Heart left ventricle (tissue), 16 donors: ENCODE measurements around the gene AUH. TPM values are rescaled to one million over a fixed set of nuclear protein-coding genes. Genes with fewer than 3 reads are reported as not detected.

Experiments
- ATAC-seq, 4 donors: fragments of 200-7000 bp; cut with Tn5 transposase; one replicate each; pipeline ENCODE4 v1.9.1; 2020 to 2022; ENCODE audit warnings: moderate library complexity in 4 of 4, mild to moderate bottlenecking in 3 of 4, moderate number of reproducible peaks in 1 of 4
- DNase-seq, 5 donors: peaks; one replicate each; pipeline ENCODE4 v3.0.0-alpha.2; 2020
- H3K27ac ChIP-seq, 12 donors: fragments of 200-600 bp; sonication (generic) in 4 of 12; one replicate each; pipeline versions ENCODE4 v1.5.0 to v1.8.0; 2016 to 2022; ENCODE audit warnings: mild to moderate bottlenecking in 2 of 12
- H3K27me3 ChIP-seq, 9 donors: fragments of 200-600 bp; sonication (generic) in 2 of 9; one replicate each; pipeline versions ENCODE4 v1.5.1 to v1.8.0; 2016 to 2022; ENCODE audit warnings: mild to moderate bottlenecking in 3 of 9
- H3K36me3 ChIP-seq, 9 donors: fragments of 200-600 bp; sonication (generic) in 2 of 9; one replicate each; pipeline versions ENCODE4 v1.5.0 to v1.8.0; 2018 to 2022; ENCODE audit warnings: mild to moderate bottlenecking in 2 of 9
- H3K4me1 ChIP-seq, 12 donors: fragments of 200-600 bp; sonication (generic) in 4 of 12; one replicate each; pipeline versions ENCODE4 v1.5.0 to v1.8.0; 2016 to 2022; ENCODE audit warnings: mild to moderate bottlenecking in 3 of 12
- H3K4me3 ChIP-seq, 12 donors: fragments of 200-600 bp; sonication (generic) in 4 of 12; one replicate each; pipeline versions ENCODE4 v1.5.0 to v1.8.0; 2017 to 2022; ENCODE audit warnings: mild to moderate bottlenecking in 9 of 12, moderate library complexity in 4 of 12
- H3K9me3 ChIP-seq, 12 donors: fragments of 200-600 bp; sonication (generic) in 4 of 12; one replicate each; pipeline versions ENCODE4 v1.5.0 to v1.8.0; 2016 to 2022; ENCODE audit warnings: mild to moderate bottlenecking in 1 of 12
- CTCF ChIP-seq, 12 donors: fragments of 200-600 bp; sonication (generic) in 4 of 12; IDR thresholded peaks; one replicate each; pipeline versions ENCODE4 v1.5.0 to v1.8.0; 2018 to 2022; ENCODE audit warnings: antibody characterized with exemption in 12 of 12, mild to moderate bottlenecking in 5 of 12
- POLR2A ChIP-seq, 2 donors: fragments of 450-650 bp; IDR thresholded peaks; one replicate each; pipeline ENCODE4 v1.6.1; 2017; ENCODE audit warnings: antibody characterized with exemption in 2 of 2, mild to moderate bottlenecking in 2 of 2, moderate library complexity in 2 of 2
- WGBS, 4 donors: extraction: QIAGEN DNeasy Blood & Tissue Kit in 2 of 4; methylation state at CpG; one replicate each; pipeline versions ENCODE4 v1.1.5 to v1.1.7; 2013 to 2018; 5-methylcytosine and 5-hydroxymethylcytosine counted together
- intact Hi-C, 10 donors: fragments of 100-400 bp; cut with DNase I; formaldehyde crosslinking; loops; one replicate each; pipeline versions ENCODE4 v1.11.1 to v1.14.2; 2022
- polyA plus RNA-seq, 2 donors: library from polyadenylated mRNA; stranded (reverse); fragments of 200-250 nt; gene quantifications; one replicate each; pipeline ENCODE4 v1.2.3, GENCODE V29; 2013
- total RNA-seq, 9 donors: library from RNA; depleted of rRNA in 2 of 9; stranded (reverse); fragments of >200 nt in 2 of 9; fragmentation: NEBNext Ultra II Directional in 3 of 9; extraction: Animal tissue kit (Norgen Biotek cat#: 25700) in 3 of 9; gene quantifications; one replicate each; pipeline versions ENCODE4 v1.1.0 to v1.2.4, GENCODE V29; 2016 to 2023
- donor health status: ischemic (EF 13 %, LVEDD 7.1; RV severe dilation, severe dysfunction).
- donor health status: healthy with polysubstance abuse.
- donor health status: DM: no; HTN: yes; CAD: no.
- donor health status: DM: no; HTN: no; CAD: no.
- donor health status: ischemic (EF 25% LVEDD 6.9; RV normal size, moderate dysfunction).
- donor health status: ischemic (EF 25% LVEDD 5.7; RV mildly dilated, moderate dysfunction).
- donor health status: healthy.
- donor health status: DM: yes; HTN: yes; CAD: no.
- donor health status: ischemic (EF 35%, LVEDD 5.7; RV mildly dilated, moderate dysfunction).
- donor health status: nonischemic (EF 11% LVEDD 7.7; RV severe dilation, severe dysfunction).
- donor health status: DM: yes; HTN: yes; CAD: no.
- donor health status: PGD.
- donor health status: ischemic (EF 29% LVEDD 5.4; RV normal size, mild dysfunction).
- donor health status: nonischemic (EF 23%, LVEDD 6.1; RV moderate dilation, normal function).

AUH gene
- total and polyA plus RNA-seq, 11 donors, result 19.0 to 54.7 (median 39.7) TPM

- Histone ChIP-seq H3K4me3 (no peak overlapping the region), H3K27me3 (no peaks in the 10 kb centered on the region), H3K36me3 (no peaks in the 10 kb centered on the region), H3K4me1 (peaks cover 0 to 25% (median 6%) of the 10 kb centered on the region in 12 donors), H3K27ac (no peak overlapping the region), H3K9me3 (no peaks in the 10 kb centered on the region)
- WGBS, 4 donors, result 46 to 69% (median 67%) methylated on average over 3 of the region's 3 CpGs
- no peak for ATAC-seq
- intact Hi-C loops, result no loop called here
- TF ChIP-seq CTCF (IDR thresholded peaks at IDR 0.05), result no peak
- DNase-seq, result no peak
Measured at GRCh38 chr9:91255327-91255726, 106.4 kb downstream of the AUH start.

- H3K36me3 ChIP-seq, result no peaks in the 10 kb centered on the region
- no peak overlapping the region for H3K4me3 ChIP-seq
- DNase-seq, result no peak
- H3K27ac ChIP-seq, result no peak overlapping the region
- intact Hi-C loops, result no loop called here
- TF ChIP-seq POLR2A (IDR thresholded peaks at IDR 0.05) (no peak), CTCF (IDR thresholded peaks at IDR 0.05) (peak in 2 of 12 donors; percentile 5 to 10)
- 5 to 22% (median 14%) methylated on average over 1 of the region's 1 CpG for WGBS, 4 donors
- H3K27me3 ChIP-seq, result no peaks in the 10 kb centered on the region
- H3K4me1 ChIP-seq, result peaks cover 0 to 25% (median 12%) of the 10 kb centered on the region in 12 donors
- no peaks in the 10 kb centered on the region for H3K9me3 ChIP-seq
- ATAC-seq, result peak in 1 of 4 donors; percentile 25
Measured at GRCh38 chr9:91253488-91253887, 108.2 kb downstream of the AUH start.

GRCh38 chr9:91248707-91249106 is 113.0 kb downstream of the AUH start:
- H3K27me3 ChIP-seq, result no peaks in the 10 kb centered on the region
- no peaks in the 10 kb centered on the region for H3K9me3 ChIP-seq
- 63 to 68% (median 67%) methylated on average over 6 of the region's 6 CpGs for WGBS, 4 donors
- H3K4me1 ChIP-seq, result peaks cover 0 to 31% (median 14%) of the 10 kb centered on the region in 12 donors
- peak overlapping the region in 4 of 12 donors; percentile 24 to 61 (median 39) for H3K27ac ChIP-seq
- ATAC-seq (peak; percentile 60 to 78 (median 66)), DNase-seq (peak in 4 of 5 donors; percentile 40 to 53 (median 43))
- no peak for TF ChIP-seq POLR2A (IDR thresholded peaks at IDR 0.05)
- no peak for TF ChIP-seq CTCF (IDR thresholded peaks at IDR 0.05)
- no peak overlapping the region for H3K4me3 ChIP-seq
- intact Hi-C loops, result loop anchor here in 1 of 10 donors (10.0 kb wide), 1 partner anchor 54 kb away; no protein-coding TSS in a partner anchor
- no peaks in the 10 kb centered on the region for H3K36me3 ChIP-seq

GRCh38 chr9:91247278-91247677 is 114.4 kb downstream of the AUH start:
- H3K36me3 ChIP-seq, result no peaks in the 10 kb centered on the region
- WGBS, 4 donors, result 94 to 96% (median 95%) methylated on average over 2 of the region's 2 CpGs
- intact Hi-C loops, result loop anchor here in 1 of 10 donors (10.0 kb wide), 1 partner anchor 52 kb away; no protein-coding TSS in a partner anchor
- H3K27me3 ChIP-seq, result no peaks in the 10 kb centered on the region
- peaks cover 0 to 31% (median 14%) of the 10 kb centered on the region in 12 donors for H3K4me1 ChIP-seq
- no peak overlapping the region for H3K4me3 ChIP-seq
- DNase-seq (no peak), ATAC-seq (peak in 1 of 4 donors; percentile 10)
- TF ChIP-seq POLR2A (IDR thresholded peaks at IDR 0.05) (no peak), CTCF (IDR thresholded peaks at IDR 0.05) (no peak)
- no peaks in the 10 kb centered on the region for H3K9me3 ChIP-seq
- no peak overlapping the region for H3K27ac ChIP-seq
